Immature natural killer cell (primary cell): ENCODE results near the gene CPA4. TPM values are rescaled to one million over a fixed set of nuclear protein-coding genes. Genes with fewer than 3 reads are reported as not detected.
A peak's percentile ranks its signal among the peaks of the same experiment; 100 is the strongest.

Experiments
- DNase-seq, 3 donors: peaks; one replicate each; pipeline ENCODE4 v3.0.0; 2022; ENCODE audit warnings: mixed read lengths in 1 of 3
- H3K27ac Mint-ChIP-seq, 6 donors: one replicate each; pipeline ENCODE4 v1.8.0; 2020; ENCODE audit warnings: mixed read lengths in 6 of 6, mild to moderate bottlenecking in 5 of 6, inconsistent platforms in 4 of 6, moderate library complexity in 3 of 6
- H3K27me3 Mint-ChIP-seq, 3 donors: one replicate each; pipeline ENCODE4 v1.8.0; 2020 to 2021; ENCODE audit warnings: low read depth in 3 of 3, mild to moderate bottlenecking in 3 of 3, mixed read lengths in 3 of 3, moderate library complexity in 3 of 3, inconsistent platforms in 1 of 3
- H3K36me3 Mint-ChIP-seq, 3 donors: one replicate each; pipeline ENCODE4 v1.8.0; 2020; ENCODE audit warnings: mixed read lengths in 3 of 3, inconsistent platforms in 2 of 3, mild to moderate bottlenecking in 2 of 3
- H3K4me1 Mint-ChIP-seq, 2 donors: one replicate each; pipeline ENCODE4 v1.8.0; 2020; ENCODE audit warnings: inconsistent platforms in 2 of 2, mild to moderate bottlenecking in 2 of 2, mixed read lengths in 2 of 2, moderate library complexity in 1 of 2
- H3K4me3 Mint-ChIP-seq, 5 donors: one replicate each; pipeline ENCODE4 v1.8.0; 2020; ENCODE audit warnings: mild to moderate bottlenecking in 5 of 5, mixed read lengths in 5 of 5, inconsistent platforms in 3 of 5, moderate library complexity in 3 of 5
- H3K9me3 Mint-ChIP-seq, 6 donors: one replicate each; pipeline ENCODE4 v1.8.0; 2020; ENCODE audit warnings: mild to moderate bottlenecking in 6 of 6, mixed read lengths in 6 of 6, inconsistent platforms in 4 of 6, moderate library complexity in 3 of 6
- polyA plus RNA-seq, 3 donors: library from polyadenylated mRNA; unstranded; fragments of 300-500 nt; fragmentation: Illumina TruSeq; gene quantifications; one replicate each; pipeline ENCODE4 v1.2.3, GENCODE V29; 2021

The CPA4 gene
- polyA plus RNA-seq, 3 donors from 2014 or later, result not detected

DNA sequence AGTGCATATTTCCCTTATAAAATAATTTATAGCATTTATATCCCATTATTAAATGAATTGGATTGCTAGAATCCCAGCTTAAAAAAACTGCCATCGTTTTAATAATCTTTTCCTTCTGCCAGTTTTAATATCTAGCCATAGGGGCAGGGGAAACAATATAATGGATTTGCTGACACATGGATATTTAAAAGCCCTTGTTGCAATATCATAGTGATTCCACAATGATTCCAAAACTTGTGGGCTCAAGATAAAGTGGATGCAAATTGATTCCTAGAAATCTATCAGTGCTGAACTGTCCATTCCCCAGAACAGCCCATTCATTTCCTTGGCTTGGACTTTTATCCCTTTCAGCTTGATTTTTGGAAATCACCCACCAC lies 23.7 kb upstream of the CPA4 start:
- H3K4me3 Mint-ChIP-seq, result no peak overlapping the region
- peaks cover 2 to 17% (median 10%) of the 10 kb centered on the region in 3 donors for H3K27me3 Mint-ChIP-seq
- H3K4me1 Mint-ChIP-seq, result peaks cover 0 to 2% of the 10 kb centered on the region in 2 donors

DNA sequence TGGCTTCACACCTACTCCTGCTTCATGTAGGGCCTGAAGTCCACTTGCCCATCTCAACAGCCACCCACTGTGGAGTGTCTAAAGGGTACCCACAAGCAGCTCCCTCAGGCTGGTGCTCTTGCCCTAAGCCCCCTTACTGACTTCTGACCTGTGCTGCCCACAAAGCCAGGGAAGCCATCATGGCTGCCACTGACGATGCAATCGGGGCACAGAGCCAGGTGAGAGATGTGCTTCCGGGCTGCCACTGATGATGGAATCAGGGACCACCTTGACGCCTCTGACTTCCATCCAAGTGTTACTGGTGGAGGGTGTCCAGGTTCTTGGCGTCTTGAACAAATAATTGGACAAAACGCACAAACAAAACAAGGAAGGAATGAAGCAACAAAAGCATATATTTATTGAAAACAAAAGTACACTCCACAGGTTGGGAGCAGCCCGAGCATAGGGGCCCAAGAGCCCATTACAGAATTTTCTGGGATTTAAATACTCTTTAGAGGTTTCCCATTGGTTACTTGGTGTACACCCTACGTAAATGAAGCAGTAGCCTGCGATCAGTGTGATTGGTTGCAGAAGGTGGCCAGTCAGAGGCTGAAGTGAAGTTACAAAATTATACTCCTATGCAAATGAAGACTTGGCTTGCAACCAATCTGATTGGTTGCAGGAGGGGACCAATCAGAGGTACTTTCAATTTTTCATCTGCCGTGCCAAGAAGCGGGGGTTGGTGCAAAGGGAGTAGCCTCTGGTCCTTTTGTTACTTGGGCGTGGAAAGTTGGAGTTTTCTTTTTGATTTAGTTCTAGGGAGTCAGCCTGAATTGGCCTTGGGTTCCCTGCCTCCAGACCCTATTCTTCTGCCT lies 21.8 kb upstream of the CPA4 start:
- Mint-ChIP-seq H3K27me3 (peaks cover 4 to 20% (median 6%) of the 10 kb centered on the region in 3 donors), H3K4me1 (peaks cover 0 to 2% of the 10 kb centered on the region in 2 donors), H3K27ac (no peak overlapping the region), H3K4me3 (no peak overlapping the region), H3K9me3 (no peaks in the 10 kb centered on the region), H3K36me3 (no peaks in the 10 kb centered on the region)
- no peak for DNase-seq

More for the DNA sequence above, 23.7 kb upstream of the CPA4 start:
- Mint-ChIP-seq H3K36me3 (no peaks in the 10 kb centered on the region), H3K27ac (no peak overlapping the region), H3K9me3 (no peaks in the 10 kb centered on the region)
- DNase-seq, result no peak

- no peaks in the 10 kb centered on the region for H3K9me3 Mint-ChIP-seq
- H3K27me3 Mint-ChIP-seq, result peaks cover 2 to 19% (median 4%) of the 10 kb centered on the region in 3 donors
- DNase-seq, result no peak
- no peak overlapping the region for H3K4me3 Mint-ChIP-seq
- H3K4me1 Mint-ChIP-seq, result peaks cover 0 to 2% of the 10 kb centered on the region in 2 donors
- H3K27ac Mint-ChIP-seq, result no peak overlapping the region
- no peaks in the 10 kb centered on the region for H3K36me3 Mint-ChIP-seq
Measured at GRCh38 chr7:130272381-130273080, 20.4 kb upstream of the CPA4 start.

- no peaks in the 10 kb centered on the region for H3K9me3 Mint-ChIP-seq
- no peak for DNase-seq
- H3K4me1 Mint-ChIP-seq, result peaks cover 0 to 2% of the 10 kb centered on the region in 2 donors
- peak overlapping the region in 1 of 5 donors; percentile 23 for H3K4me3 Mint-ChIP-seq
- no peak overlapping the region for H3K27ac Mint-ChIP-seq
- no peaks in the 10 kb centered on the region for H3K36me3 Mint-ChIP-seq
- peaks cover 0 to 12% (median 4%) of the 10 kb centered on the region in 3 donors for H3K27me3 Mint-ChIP-seq
Measured at GRCh38 chr7:130273081-130273932, 19.7 kb upstream of the CPA4 start.

GRCh38 chr7:130273933-130274255 lies 19.1 kb upstream of the CPA4 start:
- H3K9me3 Mint-ChIP-seq, result no peaks in the 10 kb centered on the region
- H3K27me3 Mint-ChIP-seq, result peaks cover 0 to 14% (median 4%) of the 10 kb centered on the region in 3 donors
- H3K4me1 Mint-ChIP-seq, result peaks cover 0 to 2% of the 10 kb centered on the region in 2 donors
- H3K4me3 Mint-ChIP-seq, result no peak overlapping the region
- H3K36me3 Mint-ChIP-seq, result no peaks in the 10 kb centered on the region
- H3K27ac Mint-ChIP-seq, result no peak overlapping the region
- DNase-seq, result no peak

- no peaks in the 10 kb centered on the region for H3K36me3 Mint-ChIP-seq
- peaks cover 0 to 2% of the 10 kb centered on the region in 2 donors for H3K4me1 Mint-ChIP-seq
- no peak for DNase-seq
- H3K27me3 Mint-ChIP-seq, result peaks cover 0 to 15% (median 4%) of the 10 kb centered on the region in 3 donors
- H3K27ac Mint-ChIP-seq, result no peak overlapping the region
- no peak overlapping the region for H3K4me3 Mint-ChIP-seq
- no peaks in the 10 kb centered on the region for H3K9me3 Mint-ChIP-seq
Measured at GRCh38 chr7:130274296-130274695, 18.7 kb upstream of the CPA4 start.

GRCh38 chr7:130274983-130275591 lies 17.9 kb upstream of the CPA4 start:
- no peaks in the 10 kb centered on the region for H3K9me3 Mint-ChIP-seq
- H3K4me3 Mint-ChIP-seq, result no peak overlapping the region
- H3K27me3 Mint-ChIP-seq, result peaks cover 0 to 15% (median 4%) of the 10 kb centered on the region in 3 donors
- H3K4me1 Mint-ChIP-seq, result peaks cover 0 to 2% of the 10 kb centered on the region in 2 donors
- H3K27ac Mint-ChIP-seq, result no peak overlapping the region
- H3K36me3 Mint-ChIP-seq, result no peaks in the 10 kb centered on the region
- DNase-seq, result no peak

- no peaks in the 10 kb centered on the region for H3K9me3 Mint-ChIP-seq
- H3K27ac Mint-ChIP-seq, result no peak overlapping the region
- H3K4me1 Mint-ChIP-seq, result peaks cover 0 to 2% of the 10 kb centered on the region in 2 donors
- H3K4me3 Mint-ChIP-seq, result no peak overlapping the region
- no peaks in the 10 kb centered on the region for H3K36me3 Mint-ChIP-seq
- H3K27me3 Mint-ChIP-seq, result peaks cover 0 to 12% (median 4%) of the 10 kb centered on the region in 3 donors
- DNase-seq, result no peak
Measured at GRCh38 chr7:130275826-130276297, 17.1 kb upstream of the CPA4 start.

GRCh38 chr7:130276796-130277762 lies 15.9 kb upstream of the CPA4 start:
- Mint-ChIP-seq H3K4me3 (no peak overlapping the region), H3K36me3 (no peaks in the 10 kb centered on the region), H3K4me1 (peaks cover 0 to 2% of the 10 kb centered on the region in 2 donors), H3K9me3 (no peaks in the 10 kb centered on the region), H3K27ac (no peak overlapping the region), H3K27me3 (peaks cover 0 to 12% (median 4%) of the 10 kb centered on the region in 3 donors)
- DNase-seq, result no peak

DNA sequence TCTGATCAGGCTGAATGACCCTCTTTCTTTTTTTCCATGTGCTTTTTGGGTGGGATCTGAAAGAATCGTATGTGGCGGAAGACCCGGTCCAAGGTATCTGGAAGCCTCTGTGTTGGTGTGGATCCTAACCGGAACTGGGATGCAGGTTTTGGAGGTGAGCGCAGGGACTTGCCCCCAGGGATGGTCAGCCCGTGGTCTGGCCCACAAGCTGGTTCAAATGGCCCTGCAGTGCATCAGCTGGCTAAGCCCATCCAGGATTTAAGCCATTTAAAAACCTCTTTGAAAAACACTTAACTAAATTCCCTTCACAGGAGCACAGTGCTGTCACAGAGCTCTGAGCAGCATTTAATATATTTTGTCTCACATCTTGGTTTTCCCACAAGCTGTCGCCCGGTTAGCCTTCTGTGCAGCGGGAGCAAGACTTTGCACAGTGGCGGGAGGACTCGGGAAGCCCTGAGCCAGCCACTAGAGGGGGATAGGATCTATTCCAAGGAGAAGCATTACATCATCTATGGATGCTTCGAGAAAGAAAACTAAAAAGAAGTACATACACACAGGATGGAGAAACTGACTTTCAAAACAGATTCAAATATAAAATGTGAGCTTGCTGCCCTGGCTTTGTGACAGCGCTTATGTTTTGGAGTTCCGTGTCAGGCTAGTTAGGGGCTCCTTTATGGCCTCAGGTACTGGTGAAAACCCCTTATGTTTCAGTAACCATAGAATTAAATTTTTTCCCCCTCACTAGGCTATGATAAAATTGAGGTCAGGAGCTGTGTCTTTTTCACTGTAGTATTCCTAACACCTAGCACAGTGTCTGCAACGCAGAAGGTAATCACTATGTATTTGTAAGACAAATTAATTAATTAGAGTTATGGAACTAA lies 15.0 kb upstream of the CPA4 start:
- Mint-ChIP-seq H3K9me3 (peaks cover 0 to 2% (median 0%) of the 10 kb centered on the region in 6 donors), H3K4me3 (no peak overlapping the region), H3K27me3 (peaks cover 0 to 12% (median 3%) of the 10 kb centered on the region in 3 donors), H3K27ac (no peak overlapping the region), H3K4me1 (peaks cover 0 to 2% of the 10 kb centered on the region in 2 donors), H3K36me3 (no peaks in the 10 kb centered on the region)
- DNase-seq, result no peak

DNA sequence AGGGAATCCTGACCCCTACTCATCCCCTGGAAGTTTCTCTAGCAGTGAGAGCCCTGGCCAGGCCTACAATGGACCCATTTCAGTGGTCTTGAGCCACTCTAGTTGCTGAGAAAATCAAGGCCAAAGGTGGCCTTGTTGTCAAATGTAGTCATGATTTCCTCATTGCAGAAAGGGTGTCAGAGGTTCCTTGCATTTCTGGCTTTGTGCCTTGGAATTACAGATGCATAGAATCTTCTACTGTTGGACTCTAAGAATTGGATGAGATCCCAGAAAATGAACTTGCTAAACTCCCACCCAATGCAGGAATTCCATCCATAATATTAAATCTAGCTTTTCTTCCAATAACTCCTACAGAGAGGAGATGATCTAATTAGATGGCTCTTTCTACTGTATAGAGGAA lies 14.1 kb upstream of the CPA4 start:
- Mint-ChIP-seq H3K4me3 (no peak overlapping the region), H3K27ac (no peak overlapping the region), H3K4me1 (no peaks in the 10 kb centered on the region), H3K36me3 (no peaks in the 10 kb centered on the region), H3K27me3 (peaks cover 0 to 7% (median 2%) of the 10 kb centered on the region in 3 donors), H3K9me3 (peaks cover 0 to 2% (median 0%) of the 10 kb centered on the region in 6 donors)
- DNase-seq, result no peak

- Mint-ChIP-seq H3K4me3 (no peak overlapping the region), H3K4me1 (no peaks in the 10 kb centered on the region), H3K27ac (no peak overlapping the region), H3K27me3 (peaks cover 0 to 6% (median 2%) of the 10 kb centered on the region in 3 donors), H3K9me3 (peaks cover 0 to 2% (median 0%) of the 10 kb centered on the region in 6 donors), H3K36me3 (no peaks in the 10 kb centered on the region)
- no peak for DNase-seq
Measured at GRCh38 chr7:130279286-130279685, 13.7 kb upstream of the CPA4 start.
